RWPE2 (cell line): ENCODE measurements around the gene TNS3.

Experiments used
- ATAC-seq: fragments of 200-7000 bp; cut with Tn5 transposase; 3 replicates; pipeline ENCODE4 v1.9.1; 2021; ENCODE audit warnings: low read depth
- DNase-seq: peaks from one replicate; pipeline ENCODE4 v3.0.0-alpha.2; 2020; ENCODE audit warnings: low spot score
- H3K27ac ChIP-seq: fragments of 450-650 bp; 2 replicates; pipeline ENCODE4 v1.5.1; 2017; ENCODE audit warnings: mild to moderate bottlenecking; ENCODE audit not compliant: poor library complexity, severe bottlenecking
- H3K27me3 ChIP-seq: fragments of 250-450 bp; sonication (Bioruptor Pico); 2 replicates; pipeline ENCODE4 v1.5.1; 2021; ENCODE audit warnings: mild to moderate bottlenecking, moderate library complexity; ENCODE audit not compliant: insufficient read depth, poor library complexity, severe bottlenecking
- H3K36me3 ChIP-seq: fragments of 250-450 bp; sonication (Bioruptor Pico); 2 replicates; pipeline ENCODE4 v1.5.1; 2020; ENCODE audit warnings: low read depth, mild to moderate bottlenecking, moderate library complexity
- H3K4me1 ChIP-seq: fragments of 250-450 bp; sonication (Bioruptor Pico); 2 replicates; pipeline ENCODE4 v1.5.1; 2021; ENCODE audit warnings: mild to moderate bottlenecking, moderate library complexity; ENCODE audit not compliant: insufficient read depth, poor library complexity, severe bottlenecking
- H3K4me3 ChIP-seq: fragments of 250-450 bp; sonication (Bioruptor Pico); 2 replicates; pipeline ENCODE4 v1.5.1; 2021; ENCODE audit warnings: mild to moderate bottlenecking, moderate library complexity; ENCODE audit not compliant: severe bottlenecking
- H3K9me3 ChIP-seq: fragments of 250-450 bp; sonication (Bioruptor Pico); 2 replicates; pipeline ENCODE4 v1.5.1; 2021; ENCODE audit warnings: mild to moderate bottlenecking, moderate library complexity; ENCODE audit not compliant: severe bottlenecking
- CTCF ChIP-seq: fragments of 450-650 bp; IDR thresholded peaks from one replicate; pipeline ENCODE4 v1.5.1; 2017; ENCODE audit warnings: mild to moderate bottlenecking, moderate library complexity; ENCODE audit not compliant: poor library complexity, severe bottlenecking

Gene TNS3

GRCh38 chr7:47291461-47292081 is 290.3 kb downstream of the TNS3 start:
- DNase-seq (no peak), ATAC-seq (peak; percentile 97)
- H3K36me3 ChIP-seq = peaks cover 44% of the 10 kb centered on the region
- H3K4me3 ChIP-seq = no peak overlapping the region
- peaks cover 25% of the 10 kb centered on the region for H3K4me1 ChIP-seq
- TF ChIP-seq CTCF = no peak
- H3K27me3 ChIP-seq = no peaks in the 10 kb centered on the region
- no peaks in the 10 kb centered on the region for H3K9me3 ChIP-seq
- H3K27ac ChIP-seq = peak overlapping the region; percentile 99

GRCh38 chr7:47290867-47291266 is 291.0 kb downstream of the TNS3 start:
- ATAC-seq = no peak
- DNase-seq = no peak
- peak overlapping the region; percentile 99 for H3K27ac ChIP-seq
- peaks cover 40% of the 10 kb centered on the region for H3K36me3 ChIP-seq
- no peak overlapping the region for H3K4me3 ChIP-seq
- no peaks in the 10 kb centered on the region for H3K27me3 ChIP-seq
- H3K9me3 ChIP-seq = no peaks in the 10 kb centered on the region
- peaks cover 25% of the 10 kb centered on the region for H3K4me1 ChIP-seq
- no peak for TF ChIP-seq CTCF

- no peak for DNase-seq
- Histone ChIP-seq H3K27ac (peak overlapping the region; percentile 99), H3K4me3 (no peak overlapping the region), H3K36me3 (peaks cover 41% of the 10 kb centered on the region), H3K27me3 (no peaks in the 10 kb centered on the region), H3K9me3 (no peaks in the 10 kb centered on the region), H3K4me1 (peaks cover 22% of the 10 kb centered on the region)
- TF ChIP-seq CTCF = no peak
- no peak for ATAC-seq
Observed at GRCh38 chr7:47290466-47290865, 291.4 kb downstream of the TNS3 start.

GRCh38 chr7:47288060-47288459 is 293.9 kb downstream of the TNS3 start:
- H3K4me3 ChIP-seq = no peak overlapping the region
- DNase-seq (no peak), ATAC-seq (no peak)
- H3K9me3 ChIP-seq = no peaks in the 10 kb centered on the region
- H3K27ac ChIP-seq = no peak overlapping the region
- H3K4me1 ChIP-seq = peaks cover 26% of the 10 kb centered on the region
- H3K27me3 ChIP-seq = no peaks in the 10 kb centered on the region
- H3K36me3 ChIP-seq = peaks cover 53% of the 10 kb centered on the region
- TF ChIP-seq CTCF = no peak

- no peak for TF ChIP-seq CTCF
Observed at GRCh38 chr7:47285860-47286491, 295.9 kb downstream of the TNS3 start.

More at GRCh38 chr7:47285860-47286491, 295.9 kb downstream of the TNS3 start:
- Histone ChIP-seq H3K4me1 (peaks cover 15% of the 10 kb centered on the region), H3K4me3 (no peak overlapping the region), H3K9me3 (no peaks in the 10 kb centered on the region), H3K27ac (no peak overlapping the region), H3K27me3 (no peaks in the 10 kb centered on the region), H3K36me3 (peaks cover 56% of the 10 kb centered on the region)
- ATAC-seq (no peak), DNase-seq (no peak)
